ENCODE results near the gene RETN. TPM values are rescaled to one million over a fixed set of nuclear protein-coding genes. Genes with fewer than 3 reads are reported as not detected.

RETN gene
- total and polyA plus RNA-seq, 2 experiments from 2014 or later = not detected

DNA sequence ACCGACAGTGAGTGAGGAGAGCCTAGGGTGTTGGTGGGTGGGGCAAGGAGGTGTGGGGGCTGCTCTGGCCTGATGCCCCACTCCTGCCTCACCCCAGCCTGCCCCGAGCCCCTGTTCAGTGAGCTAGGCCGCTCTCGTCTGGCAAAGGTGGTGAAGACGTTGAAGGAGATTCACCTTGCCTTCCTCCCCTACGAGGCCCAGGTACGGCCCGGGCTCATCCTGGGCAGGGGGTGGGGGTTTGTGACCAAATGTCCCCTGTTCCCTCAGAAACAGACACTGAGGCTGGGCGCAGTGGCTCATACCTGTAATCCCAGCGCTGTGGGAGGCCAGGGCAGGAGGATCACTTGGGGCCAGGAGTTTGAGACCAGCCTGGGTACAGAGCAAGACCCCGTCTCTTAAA, 28.0 kb upstream of the RETN start:
- Histone ChIP-seq H4K20me1 (replicated peaks; ENCODE audit: insufficient read depth) (no peaks in the 10 kb centered on the region), H2AFZ (no peak overlapping the region), H3K79me2 (replicated peaks; ENCODE audit: insufficient read depth) (no peaks in the 10 kb centered on the region), H3K36me3 (ENCODE audit: insufficient read depth) (no peaks in the 10 kb centered on the region), H3K27me3 (ENCODE audit: insufficient read depth) (peaks cover 9% of the 10 kb centered on the region), H3K4me2 (no peak overlapping the region), H3K4me1 (ENCODE audit: insufficient read depth) (no peaks in the 10 kb centered on the region), H3K4me3 (no peak overlapping the region), H3F3A (replicated peaks; ENCODE audit: low read depth) (peaks cover 9% of the 10 kb centered on the region), H3K9me2 (ENCODE audit: insufficient read depth) (no peaks in the 10 kb centered on the region), H3K27ac (ENCODE audit: low read depth) (no peak overlapping the region)
- Mint-ChIP-seq H3K9me3 (no peaks in the 10 kb centered on the region; the same call in 2 of the 3 replicates), H3K27ac (no peak overlapping the region), H3K36me3 (ENCODE audit: low read depth) (peaks cover 2% of the 10 kb centered on the region; the same call in 1 of the 3 replicates), H3K4me3 (no peak overlapping the region), H3K27me3 (ENCODE audit: insufficient read depth, low read depth, poor library complexity) (peaks cover 21% of the 10 kb centered on the region), H3K4me1 (no peaks in the 10 kb centered on the region; the same call in 2 of the 3 replicates)
- ATAC-seq = no peak
- TF ChIP-seq EZH2phosphoT487 (IDR thresholded peaks at IDR 0.05; ENCODE audit: unreplicated experiment) = no peak
- DNase-seq (ENCODE audit: low spot score) = no peak

DNA sequence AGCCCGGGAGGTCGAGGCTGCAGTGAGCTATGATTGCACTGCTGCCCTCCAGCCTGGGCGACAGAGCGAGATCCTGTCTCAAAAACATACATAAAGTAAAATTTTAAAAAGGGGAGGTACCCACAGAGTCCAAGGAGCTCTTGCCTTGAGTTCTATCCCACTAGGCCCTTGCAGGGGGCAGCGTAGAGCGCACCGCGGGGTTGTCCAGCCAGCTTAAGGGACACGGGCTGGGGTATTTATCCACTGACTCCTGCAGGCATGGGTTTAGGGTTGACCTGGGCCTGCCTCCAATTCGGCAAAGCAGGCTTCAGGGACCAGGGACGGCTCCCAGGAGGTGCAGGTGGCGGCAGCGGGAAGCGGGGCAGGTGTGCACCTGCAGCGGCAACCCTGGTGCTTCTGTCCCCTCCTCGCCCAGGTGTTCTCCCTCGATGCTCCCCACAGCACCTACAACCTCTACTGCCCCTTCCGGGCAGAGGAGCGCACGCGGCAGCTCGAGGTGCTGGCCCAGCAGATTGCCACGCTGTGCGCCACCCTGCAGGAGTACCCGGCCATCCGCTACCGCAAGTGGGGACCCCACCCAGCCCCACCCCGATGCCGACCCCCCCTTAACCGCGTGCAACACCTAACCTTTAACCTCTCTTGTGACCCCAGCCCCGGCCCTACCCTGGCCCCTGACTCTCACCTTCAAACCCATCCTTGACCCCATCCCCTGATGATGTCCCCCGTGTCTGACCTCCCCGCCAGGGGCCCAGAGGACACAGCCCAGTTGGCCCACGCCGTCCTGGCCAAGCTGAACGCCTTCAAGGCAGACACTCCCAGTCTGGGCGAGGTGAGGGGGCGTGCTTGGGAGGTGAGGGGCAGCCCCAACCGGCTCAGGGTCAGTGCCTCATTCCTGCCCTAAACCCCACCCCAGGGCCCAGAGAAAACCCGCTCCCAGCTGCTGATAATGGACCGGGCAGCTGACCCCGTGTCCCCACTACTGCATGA, 27.3 kb upstream of the RETN start:
- Histone ChIP-seq H3K79me2 (replicated peaks; ENCODE audit: insufficient read depth) (no peaks in the 10 kb centered on the region), H3K4me1 (ENCODE audit: insufficient read depth) (no peaks in the 10 kb centered on the region), H3K27ac (ENCODE audit: low read depth) (no peak overlapping the region), H3K36me3 (ENCODE audit: insufficient read depth) (no peaks in the 10 kb centered on the region), H4K20me1 (replicated peaks; ENCODE audit: insufficient read depth) (no peaks in the 10 kb centered on the region), H3K4me3 (no peak overlapping the region), H3K4me2 (no peak overlapping the region), H3K9me2 (ENCODE audit: insufficient read depth) (no peaks in the 10 kb centered on the region), H3F3A (replicated peaks; ENCODE audit: low read depth) (peaks cover 9% of the 10 kb centered on the region), H3K27me3 (ENCODE audit: insufficient read depth) (peaks cover under 1% of the 10 kb centered on the region; the same call in 1 of the 2 replicates), H2AFZ (no peak overlapping the region)
- peaks cover 3% of the 10 kb centered on the region; the same call in 1 of the 3 replicates for H3K36me3 Mint-ChIP-seq (ENCODE audit: low read depth)
- H3K4me1 Mint-ChIP-seq = no peaks in the 10 kb centered on the region; the same call in 2 of the 3 replicates
- peak; percentile 70 for DNase-seq (ENCODE audit: low spot score)
- peak; percentile 24 for ATAC-seq
- H3K27me3 Mint-ChIP-seq (ENCODE audit: insufficient read depth, low read depth, poor library complexity) = peaks cover 13% of the 10 kb centered on the region
- no peaks in the 10 kb centered on the region; the same call in 2 of the 3 replicates for H3K9me3 Mint-ChIP-seq
- H3K27ac Mint-ChIP-seq = no peak overlapping the region
- no peak overlapping the region for H3K4me3 Mint-ChIP-seq
- TF ChIP-seq, protein P1, sequence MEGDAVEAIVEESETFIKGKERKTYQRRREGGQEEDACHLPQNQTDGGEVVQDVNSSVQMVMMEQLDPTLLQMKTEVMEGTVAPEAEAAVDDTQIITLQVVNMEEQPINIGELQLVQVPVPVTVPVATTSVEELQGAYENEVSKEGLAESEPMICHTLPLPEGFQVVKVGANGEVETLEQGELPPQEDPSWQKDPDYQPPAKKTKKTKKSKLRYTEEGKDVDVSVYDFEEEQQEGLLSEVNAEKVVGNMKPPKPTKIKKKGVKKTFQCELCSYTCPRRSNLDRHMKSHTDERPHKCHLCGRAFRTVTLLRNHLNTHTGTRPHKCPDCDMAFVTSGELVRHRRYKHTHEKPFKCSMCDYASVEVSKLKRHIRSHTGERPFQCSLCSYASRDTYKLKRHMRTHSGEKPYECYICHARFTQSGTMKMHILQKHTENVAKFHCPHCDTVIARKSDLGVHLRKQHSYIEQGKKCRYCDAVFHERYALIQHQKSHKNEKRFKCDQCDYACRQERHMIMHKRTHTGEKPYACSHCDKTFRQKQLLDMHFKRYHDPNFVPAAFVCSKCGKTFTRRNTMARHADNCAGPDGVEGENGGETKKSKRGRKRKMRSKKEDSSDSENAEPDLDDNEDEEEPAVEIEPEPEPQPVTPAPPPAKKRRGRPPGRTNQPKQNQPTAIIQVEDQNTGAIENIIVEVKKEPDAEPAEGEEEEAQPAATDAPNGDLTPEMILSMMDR (conservative IDR thresholded peaks at IDR 0.05; ENCODE audit: low read depth in 2 of 2) = peak; percentile 51 to 56
- no peak for TF ChIP-seq EZH2phosphoT487 (IDR thresholded peaks at IDR 0.05; ENCODE audit: unreplicated experiment)

DNA sequence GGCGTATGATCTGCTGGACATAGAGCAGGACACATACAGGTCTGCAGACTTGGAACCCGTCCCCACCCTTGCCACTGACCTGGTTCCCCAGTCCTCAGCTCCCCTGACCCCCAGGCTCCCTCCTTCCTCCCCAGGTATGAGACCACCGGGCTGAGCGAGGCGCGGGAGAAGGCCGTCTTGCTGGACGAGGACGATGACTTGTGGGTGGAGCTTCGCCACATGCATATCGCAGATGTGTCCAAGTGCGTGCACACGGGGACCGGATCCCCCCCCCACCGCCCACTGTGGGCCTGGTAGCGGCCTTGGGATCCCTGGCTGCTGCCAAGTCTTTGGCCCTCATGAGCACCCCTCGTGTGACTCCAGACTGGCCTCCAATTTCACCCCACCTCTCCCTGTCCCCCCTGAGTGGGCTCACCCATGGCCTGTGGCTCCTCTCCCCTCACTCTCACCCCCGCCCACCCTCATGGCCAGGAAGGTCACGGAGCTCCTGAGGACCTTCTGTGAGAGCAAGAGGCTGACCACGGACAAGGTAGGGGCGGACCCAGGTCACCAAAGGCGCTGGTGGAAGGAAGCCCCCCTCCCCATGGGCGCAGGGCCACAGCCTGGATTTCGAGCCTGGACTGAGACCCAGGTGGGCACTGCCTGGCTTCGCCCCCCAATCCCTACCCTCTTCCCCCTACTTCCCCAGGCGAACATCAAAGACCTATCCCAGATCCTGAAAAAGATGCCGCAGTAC, 26.4 kb upstream of the RETN start:
- Histone ChIP-seq H3K79me2 (replicated peaks; ENCODE audit: insufficient read depth) (no peaks in the 10 kb centered on the region), H2AFZ (no peak overlapping the region), H3K4me3 (no peak overlapping the region), H4K20me1 (replicated peaks; ENCODE audit: insufficient read depth) (no peaks in the 10 kb centered on the region), H3K27ac (ENCODE audit: low read depth) (no peak overlapping the region), H3K27me3 (ENCODE audit: insufficient read depth) (no peaks in the 10 kb centered on the region), H3F3A (replicated peaks; ENCODE audit: low read depth) (peaks cover 9% of the 10 kb centered on the region), H3K9me2 (ENCODE audit: insufficient read depth) (no peaks in the 10 kb centered on the region), H3K36me3 (ENCODE audit: insufficient read depth) (no peaks in the 10 kb centered on the region), H3K4me2 (no peak overlapping the region), H3K4me1 (ENCODE audit: insufficient read depth) (no peaks in the 10 kb centered on the region)
- Mint-ChIP-seq H3K9me3 (no peaks in the 10 kb centered on the region; the same call in 2 of the 3 replicates), H3K4me1 (no peaks in the 10 kb centered on the region; the same call in 2 of the 3 replicates), H3K27me3 (ENCODE audit: insufficient read depth, low read depth, poor library complexity) (peaks cover 11% of the 10 kb centered on the region), H3K27ac (no peak overlapping the region), H3K36me3 (ENCODE audit: low read depth) (peaks cover 3% of the 10 kb centered on the region; the same call in 1 of the 3 replicates), H3K4me3 (no peak overlapping the region)
- DNase-seq (ENCODE audit: low spot score) = no peak
- ATAC-seq = no peak
- TF ChIP-seq STAT1 (IDR thresholded peaks at IDR 0.05; ENCODE audit: unreplicated experiment) = no peak
- TF ChIP-seq, protein P2, sequence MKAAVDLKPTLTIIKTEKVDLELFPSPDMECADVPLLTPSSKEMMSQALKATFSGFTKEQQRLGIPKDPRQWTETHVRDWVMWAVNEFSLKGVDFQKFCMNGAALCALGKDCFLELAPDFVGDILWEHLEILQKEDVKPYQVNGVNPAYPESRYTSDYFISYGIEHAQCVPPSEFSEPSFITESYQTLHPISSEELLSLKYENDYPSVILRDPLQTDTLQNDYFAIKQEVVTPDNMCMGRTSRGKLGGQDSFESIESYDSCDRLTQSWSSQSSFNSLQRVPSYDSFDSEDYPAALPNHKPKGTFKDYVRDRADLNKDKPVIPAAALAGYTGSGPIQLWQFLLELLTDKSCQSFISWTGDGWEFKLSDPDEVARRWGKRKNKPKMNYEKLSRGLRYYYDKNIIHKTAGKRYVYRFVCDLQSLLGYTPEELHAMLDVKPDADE (IDR thresholded peaks at IDR 0.05) = no peak
- TF ChIP-seq ZNF114 (CRISPR knock-in tag; IDR thresholded peaks at IDR 0.05) = no peak
